Heart left ventricle (tissue), 13 donors: ENCODE results near the gene LGR6.
A peak's percentile ranks its signal among the peaks of the same experiment; 100 is the strongest.

Experiments used
- CTCF ChIP-seq, 12 donors: fragments of 200-600 bp; sonication (generic) in 4 of 12; IDR thresholded peaks; one replicate each; pipeline versions ENCODE4 v1.5.0 to v1.8.0; 2018 to 2022; ENCODE audit warnings: antibody characterized with exemption in 12 of 12, mild to moderate bottlenecking in 5 of 12
- POLR2A ChIP-seq, 2 donors: fragments of 450-650 bp; IDR thresholded peaks; one replicate each; pipeline ENCODE4 v1.6.1; 2017; ENCODE audit warnings: antibody characterized with exemption in 2 of 2, mild to moderate bottlenecking in 2 of 2, moderate library complexity in 2 of 2
- donor health status: ischemic (EF 13 %, LVEDD 7.1; RV severe dilation, severe dysfunction).
- donor health status: DM: no; HTN: yes; CAD: no.
- donor health status: DM: no; HTN: no; CAD: no.
- donor health status: ischemic (EF 25% LVEDD 6.9; RV normal size, moderate dysfunction).
- donor health status: ischemic (EF 25% LVEDD 5.7; RV mildly dilated, moderate dysfunction).
- donor health status: ischemic (EF 35%, LVEDD 5.7; RV mildly dilated, moderate dysfunction).
- donor health status: nonischemic (EF 11% LVEDD 7.7; RV severe dilation, severe dysfunction).
- donor health status: DM: yes; HTN: yes; CAD: no.
- donor health status: PGD.
- donor health status: ischemic (EF 29% LVEDD 5.4; RV normal size, mild dysfunction).
- donor health status: nonischemic (EF 23%, LVEDD 6.1; RV moderate dilation, normal function).

GRCh38 chr1:202315576-202316168 is 122.1 kb downstream of the LGR6 start:
- TF ChIP-seq CTCF (IDR thresholded peaks at IDR 0.05) (peak; percentile 75 to 90 (median 86)), POLR2A (IDR thresholded peaks at IDR 0.05) (no peak)
